ENCODE measurements around the gene ADK.

The ADK gene

GRCh38 chr10:74333174-74333573 is 182.2 kb downstream of the ADK start:
- DNase-seq (ENCODE audit: insufficient read length, low spot score) (no peak), FAIRE-seq (no peak)
- TF ChIP-seq CTCF (IDR thresholded peaks at IDR 0.05; ENCODE audit: insufficient read depth, missing control alignments) = no peak

DNA sequence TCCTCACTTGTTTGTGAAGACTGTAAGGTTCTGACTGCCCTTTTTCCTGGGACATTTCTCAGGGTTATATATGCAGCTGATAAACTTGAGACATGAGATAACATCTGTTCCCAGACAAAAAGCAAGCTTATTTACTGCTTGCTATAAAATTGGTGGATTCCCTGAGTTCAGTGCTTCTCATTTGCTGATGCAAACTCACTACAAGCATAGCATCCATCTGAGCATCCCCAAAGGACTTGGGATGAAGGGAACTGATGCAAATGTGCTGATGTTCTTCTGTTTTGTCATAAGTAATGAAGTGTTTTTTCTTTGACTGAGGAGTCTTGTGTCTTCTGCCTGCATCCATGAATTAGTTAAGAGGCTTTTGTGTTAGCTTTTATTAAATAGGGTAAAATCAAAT is 183.2 kb downstream of the ADK start:
- no peak for DNase-seq (ENCODE audit: insufficient read length, low spot score)
- TF ChIP-seq CTCF (IDR thresholded peaks at IDR 0.05; ENCODE audit: insufficient read depth, missing control alignments) = no peak
- no peak for FAIRE-seq

GRCh38 chr10:74335501-74335900 is 184.5 kb downstream of the ADK start:
- FAIRE-seq (no peak), DNase-seq (ENCODE audit: insufficient read length, low spot score) (no peak)

GRCh38 chr10:74337330-74338016 is 186.5 kb downstream of the ADK start:
- TF ChIP-seq CTCF (IDR thresholded peaks at IDR 0.05; ENCODE audit: insufficient read depth, missing control alignments) = no peak
- FAIRE-seq = no peak
- DNase-seq (ENCODE audit: insufficient read length, low spot score) = no peak

More at GRCh38 chr10:74335501-74335900, 184.5 kb downstream of the ADK start:
- TF ChIP-seq CTCF (IDR thresholded peaks at IDR 0.05; ENCODE audit: insufficient read depth, missing control alignments) = no peak

GRCh38 chr10:74342991-74343390 is 192.0 kb downstream of the ADK start:
- no peak for TF ChIP-seq CTCF (IDR thresholded peaks at IDR 0.05; ENCODE audit: insufficient read depth, missing control alignments)
- FAIRE-seq (no peak), DNase-seq (ENCODE audit: insufficient read length, low spot score) (no peak)

DNA sequence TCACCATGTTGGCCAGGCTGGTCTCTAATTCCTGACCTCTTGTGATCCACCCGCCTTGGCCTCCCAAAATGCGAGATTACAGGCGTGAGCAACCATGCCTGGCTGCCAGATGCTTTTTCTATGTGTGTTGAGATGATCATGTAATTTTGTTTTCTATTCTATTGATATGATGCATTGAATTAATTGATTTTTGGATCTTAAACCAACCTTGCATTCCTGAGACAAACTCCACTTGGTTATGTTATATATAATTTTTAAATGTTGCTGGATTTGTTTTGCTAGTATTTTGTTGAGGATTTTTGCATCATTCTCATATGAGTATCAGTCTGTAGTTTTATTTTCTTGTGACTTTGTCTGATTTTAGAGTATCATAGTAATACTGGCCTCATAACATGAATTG is 192.8 kb downstream of the ADK start:
- no peak for DNase-seq (ENCODE audit: insufficient read length, low spot score)
- no peak for TF ChIP-seq CTCF (IDR thresholded peaks at IDR 0.05; ENCODE audit: insufficient read depth, missing control alignments)
- no peak for FAIRE-seq

GRCh38 chr10:74344306-74344705 is 193.3 kb downstream of the ADK start:
- TF ChIP-seq CTCF (IDR thresholded peaks at IDR 0.05; ENCODE audit: insufficient read depth, missing control alignments) = no peak
- FAIRE-seq (no peak), DNase-seq (ENCODE audit: insufficient read length, low spot score) (no peak)
